K562 (cell line): ENCODE data around the gene LRP2. TPM values are rescaled to one million over a fixed set of nuclear protein-coding genes. Genes with fewer than 3 reads are reported as not detected.

Experiments used
- ATAC-seq: fragments of 200-7000 bp; cut with Tn5 transposase; 3 replicates; pipeline ENCODE4 v1.9.1; 2020; ENCODE audit warnings: moderate library complexity
- BruUV-seq: library from RNA; stranded (reverse); fragments of 400-500 nt; replicated peaks from 2 replicates; lab custom pipeline; 2021; lab: Mats Ljungman, UMichigan
- CTCF ChIA-PET: fragments of 300-600 bp; formaldehyde crosslinking; extraction: SDS; loops from one replicate; lab custom pipeline; 2021; ENCODE audit warnings: low intra/inter-chr PET ratio; lab: Yijun Ruan, JAX
- POLR2A ChIA-PET: fragments of 300-600, 350-650 bp; sonication (Branson Sonifier 250); formaldehyde crosslinking; extraction: SDS; loops from one replicate; lab custom pipeline; 2021; ENCODE audit warnings: antibody characterized with exemption, inconsistent platforms; lab: Yijun Ruan, JAX
- DNase-seq, 4 experiments: peaks; one replicate each; pipeline versions ENCODE4 v3.0.0 to v3.0.0-alpha.2; 2011 to 2018; ENCODE audit warnings: low spot score in 3 of 4, mixed read lengths in 3 of 4; ENCODE audit errors: extremely low read depth in 1 of 4
- FAIRE-seq: peaks from 2 replicates; lab custom pipeline; 2011; peaks lifted over from hg19 to GRCh38; lab: Jason Lieb, UNC
- H2AFZ ChIP-seq: 2 replicates; pipeline ENCODE4 v1.6.0; 2011; ENCODE audit warnings: low read depth, low read length, control low read depth, inconsistent platforms
- H3K27ac ChIP-seq: fragments of 200-600 bp; 3 replicates; pipeline ENCODE4 v1.8.0; 2011; ENCODE audit warnings: low read depth, mild to moderate bottlenecking, control low read depth, inconsistent platforms, low read length, moderate library complexity, mixed read lengths; ENCODE audit errors: extremely low read depth
- H3K27me3 ChIP-seq, 2 experiments: fragments of 300-600 bp in 1 of 2; 2 replicates in 1 of 2; 3 replicates in 1 of 2; pipeline versions ENCODE4 v1.6.0 to v1.8.0; 2011; ENCODE audit warnings: inconsistent platforms in 2 of 2, low read length in 2 of 2, mild to moderate bottlenecking in 1 of 2, mixed read lengths in 1 of 2, moderate library complexity in 1 of 2; ENCODE audit not compliant: control insufficient read depth in 2 of 2, insufficient read depth in 2 of 2
- H3K36me3 ChIP-seq: fragments of 300-600 bp; 3 replicates; pipeline ENCODE4 v1.8.0; 2011; ENCODE audit warnings: mild to moderate bottlenecking, low read length, inconsistent platforms; ENCODE audit not compliant: control insufficient read depth, insufficient read depth
- H3K4me1 ChIP-seq, 2 experiments: fragments of 200-600 bp in 1 of 2; replicated peaks in 1 of 2; 2 replicates in 1 of 2; 3 replicates in 1 of 2; pipeline versions ENCODE4 v1.5.1 to v1.8.0; 2011; ENCODE audit warnings: inconsistent platforms in 2 of 2, low read length in 2 of 2, mild to moderate bottlenecking in 1 of 2, mixed read lengths in 1 of 2, moderate library complexity in 1 of 2; ENCODE audit not compliant: control insufficient read depth in 2 of 2, insufficient read depth in 2 of 2
- H3K4me2 ChIP-seq: 2 replicates; pipeline ENCODE4 v1.6.1; 2011; ENCODE audit warnings: low read length, control low read depth, inconsistent platforms, mixed read lengths; ENCODE audit not compliant: insufficient read depth
- H3K4me3 ChIP-seq: fragments of 200-600 bp; sonication (generic), shearing (Covaris generic); 2 replicates; pipeline ENCODE4 v1.5.1; 2016; ENCODE audit warnings: control low read depth, inconsistent platforms
- H3K79me2 ChIP-seq: fragments of 200-600 bp; 3 replicates; pipeline ENCODE4 v1.8.0; 2011; ENCODE audit warnings: low read length, inconsistent platforms; ENCODE audit not compliant: control insufficient read depth, insufficient read depth
- H3K9ac ChIP-seq, 2 experiments: 2 replicates each; pipeline versions ENCODE4 v1.6.0 to v1.6.1; 2011; ENCODE audit warnings: low read depth in 2 of 2, low read length in 2 of 2, control low read depth in 1 of 2, inconsistent platforms in 1 of 2, mild to moderate bottlenecking in 1 of 2, mixed read lengths in 1 of 2; ENCODE audit not compliant: insufficient read depth in 1 of 2
- H3K9me1 ChIP-seq: one replicate; pipeline ENCODE4 v1.6.0; 2011; ENCODE audit warnings: inconsistent platforms, mild to moderate bottlenecking, low read length, moderate library complexity; ENCODE audit not compliant: control insufficient read depth, insufficient read depth
- H3K9me3 ChIP-seq: replicated peaks from 2 replicates; pipeline ENCODE4 v1.5.1; 2011; ENCODE audit warnings: low read depth, low read length, inconsistent platforms; ENCODE audit not compliant: control insufficient read depth, insufficient read depth
- H4K20me1 ChIP-seq: replicated peaks from 2 replicates; pipeline ENCODE4 v1.6.1; 2011; ENCODE audit warnings: low read length, inconsistent platforms, mixed read lengths; ENCODE audit not compliant: control insufficient read depth, insufficient read depth
- NFIC ChIP-seq: fragments of 450-650 bp; IDR thresholded peaks from 2 replicates; pipeline ENCODE4 v1.6.1; 2017; ENCODE audit warnings: mild to moderate bottlenecking, inconsistent platforms
- ZNF316 ChIP-seq: fragments of 450-650 bp; IDR thresholded peaks from 2 replicates; pipeline ENCODE4 v1.6.1; 2016
- WGBS: fragments of 100-300 bp; shearing (Covaris generic); methylation state at CpG from one replicate; pipeline ENCODE4 v1.1.6; 2016; ENCODE audit warnings: low coverage, mixed read lengths; ENCODE audit not compliant: insufficient coverage; ENCODE audit errors: missing lambda C conversion rate; 5-methylcytosine and 5-hydroxymethylcytosine counted together
- in situ Hi-C: fragments of 300-500 bp; cut with MboI; formaldehyde crosslinking; loops from 4 replicates; pipeline ENCODE4 v1.15.0; 2018; ENCODE audit warnings: inconsistent platforms, mixed read lengths
- intact Hi-C: fragments of 100-400 bp; cut with micrococcal nuclease; formaldehyde crosslinking; loops from 2 replicates; pipeline ENCODE4 v1.14.2; 2022
- polyA plus RNA-seq, 8 experiments: library from polyadenylated mRNA; depleted of rRNA in 4 of 8; stranded (reverse) in 5 of 8; unstranded in 3 of 8; fragments of >200 nt; fragmentation: Nextera tagmentation in 2 of 8; fragmentation: Illumina TruSeq in 1 of 8; extraction: Ambion mirVana in 2 of 8; extraction: Trizol in 1 of 8; gene quantifications; 2 replicates each; pipeline versions ENCODE4 v1.2.1 to v1.2.3, GENCODE V29; 2011 to 2014; ENCODE audit warnings: inconsistent platforms in 1 of 8, missing spikeins in 1 of 8
- total RNA-seq, 7 experiments: library from RNA; depleted of rRNA in 6 of 7; stranded (reverse); fragments of >200 nt in 6 of 7; fragmentation: Illumina TruSeq in 2 of 7; extraction: Trizol in 2 of 7; gene quantifications; 2 replicates each; pipeline versions ENCODE4 v1.2.1 to v1.2.3, GENCODE V29; 2011 to 2021; ENCODE audit warnings: low replicate concordance in 1 of 7
- TF ChIP-seq, protein P1 (sequence below): conservative IDR thresholded peaks from 2 replicates; pipeline ENCODE4 v1.6.1; 2011; ENCODE audit warnings: low read depth, mild to moderate bottlenecking, low read length; ENCODE audit not compliant: control insufficient read depth

LRP2 gene
- total and polyA plus RNA-seq, 9 of the 15 experiments (the other 6 are each of a cell fraction or from before 2014, with no cell fraction given): 0.04 to 0.18 (median 0.11) TPM; not detected in 1

DNA sequence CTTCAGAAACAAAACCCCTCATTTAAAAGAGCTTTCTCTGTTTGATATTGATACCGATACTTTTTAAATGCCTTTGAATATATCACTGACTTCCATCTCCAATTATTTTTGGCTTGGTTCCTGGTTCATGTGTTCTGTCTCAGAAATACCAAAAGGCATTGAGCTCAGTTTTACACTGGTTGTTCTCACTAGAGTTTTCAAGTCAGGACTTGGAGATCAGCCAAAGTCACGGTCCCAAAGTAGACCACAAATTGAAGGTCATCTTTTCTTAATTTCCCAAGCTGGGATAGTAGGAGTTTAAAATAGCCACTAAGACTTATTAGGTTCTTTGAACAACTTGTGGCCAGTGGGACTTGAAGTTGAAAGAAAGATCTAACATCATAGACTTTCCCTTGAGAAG is 268.8 kb downstream of the LRP2 start:
- no peak overlapping the region for H3K4me3 ChIP-seq
- ATAC-seq (no peak), DNase-seq (no peak), FAIRE-seq (no peak)
- no peaks in the 10 kb centered on the region for H3K9me1 ChIP-seq
- H3K27ac ChIP-seq: no peak overlapping the region
- H3K9ac ChIP-seq: no peak overlapping the region
- no TSS peak for BruUV-seq
- WGBS: 24% methylated on average over 2 of the region's 2 CpGs
- no peaks in the 10 kb centered on the region for H3K36me3 ChIP-seq
- intact Hi-C loops (no loop called here), in situ Hi-C loops (no loop called here)
- ChIA-PET POLR2A (interaction anchor here (1.0 kb wide), 1 partner anchor 16 kb away, joined by 3 read pairs; no protein-coding TSS in a partner anchor), CTCF (interaction anchor here (0.9 kb wide), 1 partner anchor 23 kb away, joined by 3 read pairs; no protein-coding TSS in a partner anchor)
- no peaks in the 10 kb centered on the region for H4K20me1 ChIP-seq
- H3K4me2 ChIP-seq: no peak overlapping the region
- H3K79me2 ChIP-seq: no peaks in the 10 kb centered on the region
- TF ChIP-seq NFIC (peak; percentile 52), ZNF316 (no peak)
- TF ChIP-seq, protein P1, sequence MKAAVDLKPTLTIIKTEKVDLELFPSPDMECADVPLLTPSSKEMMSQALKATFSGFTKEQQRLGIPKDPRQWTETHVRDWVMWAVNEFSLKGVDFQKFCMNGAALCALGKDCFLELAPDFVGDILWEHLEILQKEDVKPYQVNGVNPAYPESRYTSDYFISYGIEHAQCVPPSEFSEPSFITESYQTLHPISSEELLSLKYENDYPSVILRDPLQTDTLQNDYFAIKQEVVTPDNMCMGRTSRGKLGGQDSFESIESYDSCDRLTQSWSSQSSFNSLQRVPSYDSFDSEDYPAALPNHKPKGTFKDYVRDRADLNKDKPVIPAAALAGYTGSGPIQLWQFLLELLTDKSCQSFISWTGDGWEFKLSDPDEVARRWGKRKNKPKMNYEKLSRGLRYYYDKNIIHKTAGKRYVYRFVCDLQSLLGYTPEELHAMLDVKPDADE: no peak
- H3K4me1 ChIP-seq: peaks cover 0 to 18% of the 10 kb centered on the region in 2 experiments; a peak in 3 of 5 replicates
- no peak overlapping the region for H2AFZ ChIP-seq
- no peaks in the 10 kb centered on the region for H3K9me3 ChIP-seq
- no peaks in the 10 kb centered on the region for H3K27me3 ChIP-seq
